H1 (cell line): Measurements from ENCODE around the gene SUOX. TPM values are rescaled to one million over a fixed set of nuclear protein-coding genes. Genes with fewer than 3 reads are reported as not detected.

Source experiments
- CTCF ChIA-PET: fragments of 300-600 bp; sonication (Branson Sonifier 250); formaldehyde crosslinking; loops from one replicate; lab custom pipeline; 2021; ENCODE audit not compliant: partially characterized antibody; lab: Charles Lee
- POLR2A ChIA-PET: fragments of 300-600 bp; sonication (Branson Sonifier 250); formaldehyde crosslinking; loops from one replicate; lab custom pipeline; 2021; ENCODE audit warnings: inconsistent platforms; ENCODE audit not compliant: partially characterized antibody; lab: Charles Lee
- DNase-seq, 2 experiments: peaks; one replicate each; pipeline versions ENCODE4 v3.0.0 to v3.0.0-alpha.2; 2010 to 2022; ENCODE audit warnings: low spot score in 2 of 2, low read depth in 1 of 2, mixed read lengths in 1 of 2
- FAIRE-seq: peaks from 2 replicates; lab custom pipeline; 2011; peaks lifted over from hg19 to GRCh38; lab: Jason Lieb, UNC
- H2AFZ ChIP-seq: 2 replicates; pipeline ENCODE4 v1.8.1; 2012; ENCODE audit warnings: low read length, inconsistent platforms
- H2AK5ac ChIP-seq: 2 replicates; pipeline ENCODE4 v1.6.1; 2013; ENCODE audit warnings: low read depth, low read length
- H2BK120ac ChIP-seq: replicated peaks from 2 replicates; pipeline ENCODE3; 2013; ENCODE audit warnings: low read depth, low read length, inconsistent platforms
- H2BK12ac ChIP-seq: 2 replicates; pipeline ENCODE4 v1.6.1; 2013; ENCODE audit warnings: low read depth, low read length
- H2BK15ac ChIP-seq: 2 replicates; pipeline ENCODE4 v1.6.1; 2013; ENCODE audit warnings: low read length
- H2BK20ac ChIP-seq: 2 replicates; pipeline ENCODE4 v1.6.1; 2013; ENCODE audit warnings: low read length
- H2BK5ac ChIP-seq: 2 replicates; pipeline ENCODE4 v1.6.1; 2013; ENCODE audit warnings: low read depth, low read length
- H3K14ac ChIP-seq: 2 replicates; pipeline ENCODE4 v1.6.1; 2013; ENCODE audit warnings: inconsistent platforms; ENCODE audit not compliant: insufficient read length
- H3K18ac ChIP-seq: 2 replicates; pipeline ENCODE4 v1.6.1; 2013; ENCODE audit warnings: low read length; ENCODE audit errors: extremely low read depth
- H3K23ac ChIP-seq: 2 replicates; pipeline ENCODE4 v1.6.1; 2013; ENCODE audit warnings: inconsistent platforms; ENCODE audit not compliant: insufficient read length
- H3K23me2 ChIP-seq: 2 replicates; pipeline ENCODE4 v1.6.1; 2013; ENCODE audit warnings: low read depth, low read length
- H3K27ac ChIP-seq: 2 replicates; pipeline ENCODE4 v1.6.1; 2011; ENCODE audit warnings: low read depth, low read length, inconsistent platforms
- H3K27me3 ChIP-seq, 4 experiments: replicated peaks in 1 of 4; 1 replicate in 1 of 4; 2 replicates in 3 of 4; pipeline versions ENCODE4 v1.6.1 to v1.8.1; 2011 to 2013; ENCODE audit warnings: low read length in 3 of 4, mild to moderate bottlenecking in 3 of 4, inconsistent platforms in 2 of 4, mixed read lengths in 2 of 4, moderate library complexity in 1 of 4; ENCODE audit not compliant: control insufficient read depth in 3 of 4, insufficient read depth in 3 of 4; ENCODE audit errors: extremely low read depth in 1 of 4
- H3K36me3 ChIP-seq, 4 experiments: 2 replicates each; pipeline versions ENCODE4 v1.6.1 to v1.8.1; 2011 to 2013; ENCODE audit warnings: mild to moderate bottlenecking in 4 of 4, low read length in 3 of 4, moderate library complexity in 2 of 4, control low read depth in 1 of 4, inconsistent platforms in 1 of 4; ENCODE audit not compliant: insufficient read depth in 4 of 4, control insufficient read depth in 2 of 4
- H3K4ac ChIP-seq: replicated peaks from 2 replicates; pipeline ENCODE3; 2013; ENCODE audit warnings: low read length, low read depth, mixed read lengths, inconsistent platforms; ENCODE audit not compliant: insufficient read length
- H3K4me1 ChIP-seq, 4 experiments: replicated peaks in 1 of 4; 1 replicate in 1 of 4; 2 replicates in 3 of 4; pipeline versions ENCODE4 v1.6.1 to v1.8.1; 2011 to 2013; ENCODE audit warnings: low read length in 3 of 4, inconsistent platforms in 2 of 4, mixed read lengths in 1 of 4; ENCODE audit not compliant: insufficient read depth in 4 of 4, control insufficient read depth in 3 of 4
- H3K4me2 ChIP-seq, 2 experiments: 2 replicates each; pipeline versions ENCODE4 v1.6.1 to v1.8.1; 2011 to 2013; ENCODE audit warnings: low read depth in 2 of 2, low read length in 2 of 2, control low read depth in 1 of 2, inconsistent platforms in 1 of 2, mild to moderate bottlenecking in 1 of 2; ENCODE audit not compliant: insufficient read depth in 1 of 2
- H3K4me3 ChIP-seq, 4 experiments: fragments of 200-600, 300-600 bp in 1 of 4; sonication (generic), shearing (Covaris generic), sonication (Bioruptor Twin) in 1 of 4; 2 replicates each; pipeline versions ENCODE4 v1.5.1 to v1.8.1; 2011 to 2016; ENCODE audit warnings: low read length in 4 of 4, low read depth in 3 of 4, control low read depth in 2 of 4, inconsistent platforms in 2 of 4, mild to moderate bottlenecking in 2 of 4, mixed read lengths in 1 of 4, moderate library complexity in 1 of 4; ENCODE audit not compliant: insufficient read depth in 2 of 4; ENCODE audit errors: extremely low read depth in 1 of 4
- H3K56ac ChIP-seq: replicated peaks from 2 replicates; pipeline ENCODE3; 2013; ENCODE audit warnings: low read depth, mild to moderate bottlenecking, mixed read lengths, low read length, inconsistent platforms; ENCODE audit not compliant: insufficient read length
- H3K79me1 ChIP-seq: 2 replicates; pipeline ENCODE4 v1.6.1; 2013; ENCODE audit warnings: low read depth, low read length, control low read depth
- H3K79me2 ChIP-seq, 2 experiments: 2 replicates each; pipeline versions ENCODE4 v1.6.1 to v1.8.1; 2012 to 2013; ENCODE audit warnings: low read length in 2 of 2, mild to moderate bottlenecking in 2 of 2, inconsistent platforms in 1 of 2; ENCODE audit not compliant: insufficient read depth in 2 of 2, control insufficient read depth in 1 of 2
- H3K9ac ChIP-seq, 4 experiments: replicated peaks in 1 of 4; 1 replicate in 1 of 4; 2 replicates in 3 of 4; pipeline versions ENCODE4 v1.6.1 to v1.8.1; 2011 to 2013; ENCODE audit warnings: low read depth in 3 of 4, low read length in 3 of 4, control low read depth in 2 of 4, mild to moderate bottlenecking in 2 of 4, moderate library complexity in 2 of 4, inconsistent platforms in 1 of 4; ENCODE audit errors: extremely low read depth in 1 of 4
- H3K9me3 ChIP-seq, 2 experiments: 2 replicates each; pipeline versions ENCODE4 v1.6.1 to v1.8.1; 2012 to 2013; ENCODE audit warnings: mild to moderate bottlenecking in 2 of 2, moderate library complexity in 2 of 2, control low read depth in 1 of 2, inconsistent platforms in 1 of 2, low read depth in 1 of 2, low read length in 1 of 2, mixed read lengths in 1 of 2; ENCODE audit not compliant: insufficient read depth in 2 of 2
- H4K20me1 ChIP-seq, 2 experiments: replicated peaks in 1 of 2; 2 replicates each; pipeline versions ENCODE3 to v1.8.1; 2011 to 2013; ENCODE audit warnings: inconsistent platforms in 2 of 2, low read length in 2 of 2, mild to moderate bottlenecking in 1 of 2; ENCODE audit not compliant: insufficient read depth in 2 of 2, control insufficient read depth in 1 of 2
- H4K5ac ChIP-seq: 2 replicates; pipeline ENCODE4 v1.6.1; 2013; ENCODE audit warnings: low read length, low read depth, mixed read lengths, inconsistent platforms; ENCODE audit not compliant: insufficient read length
- H4K8ac ChIP-seq: 2 replicates; pipeline ENCODE4 v1.8.0; 2013; ENCODE audit warnings: mild to moderate bottlenecking, moderate library complexity, low read length, inconsistent platforms; ENCODE audit not compliant: insufficient read depth; ENCODE audit errors: extremely low read depth
- H4K91ac ChIP-seq: replicated peaks from 2 replicates; pipeline ENCODE3; 2013; ENCODE audit warnings: low read length, mixed read lengths, inconsistent platforms; ENCODE audit not compliant: insufficient read length
- ASH2L ChIP-seq: fragments of 200-600, 300-600 bp; sonication (generic); IDR thresholded peaks from one replicate; pipeline ENCODE4 v1.7.1; 2017; ENCODE audit warnings: low read length
- CEBPB ChIP-seq: IDR thresholded peaks from 2 replicates; pipeline ENCODE4 v1.6.1; 2012; ENCODE audit warnings: low read depth, low read length
- CHD2 ChIP-seq: IDR thresholded peaks from 2 replicates; pipeline ENCODE4 v1.6.1; 2012; ENCODE audit warnings: low read length, improper control_type of control experiment
- EGR1 ChIP-seq: IDR thresholded peaks from 2 replicates; pipeline ENCODE4 v1.6.1; 2011; ENCODE audit warnings: low read depth, low read length, borderline replicate concordance
- GABPA ChIP-seq: IDR thresholded peaks from 2 replicates; pipeline ENCODE4 v1.6.1; 2011; ENCODE audit warnings: mild to moderate bottlenecking, low read length, moderate library complexity, borderline replicate concordance; ENCODE audit not compliant: insufficient read depth
- JUN ChIP-seq: IDR thresholded peaks from 2 replicates; pipeline ENCODE4 v1.6.1; 2011; ENCODE audit warnings: low read depth, mild to moderate bottlenecking, improper control_type of control experiment, low read length
- KDM5A ChIP-seq: fragments of 200-600 bp; IDR thresholded peaks from 2 replicates; pipeline ENCODE4 v1.7.1; 2012; ENCODE audit warnings: mild to moderate bottlenecking, low read length, inconsistent platforms, mixed read lengths
- POLR2AphosphoS5 ChIP-seq: IDR thresholded peaks from 2 replicates; pipeline ENCODE4 v1.6.1; 2011; ENCODE audit warnings: low read depth, low read length
- POU5F1 ChIP-seq: IDR thresholded peaks from 2 replicates; pipeline ENCODE4 v1.6.1; 2011; ENCODE audit warnings: low read depth, mild to moderate bottlenecking, low read length, moderate library complexity
- RBBP5 ChIP-seq: IDR thresholded peaks from 2 replicates; pipeline ENCODE4 v1.7.1; 2012; ENCODE audit warnings: low read depth, mild to moderate bottlenecking, inconsistent platforms, low read length, moderate library complexity, borderline replicate concordance
- SP4 ChIP-seq: IDR thresholded peaks from 2 replicates; pipeline ENCODE4 v1.6.1; 2012; ENCODE audit warnings: low read length, inconsistent platforms
- SRF ChIP-seq: IDR thresholded peaks from 2 replicates; pipeline ENCODE4 v1.6.1; 2011; ENCODE audit warnings: mild to moderate bottlenecking, low read depth, low read length, moderate library complexity
- SUZ12 ChIP-seq: fragments of 200-600 bp; sonication (generic); IDR thresholded peaks from 2 replicates; pipeline ENCODE4 v1.6.1; 2012; ENCODE audit warnings: mild to moderate bottlenecking, inconsistent platforms, low read length, moderate library complexity, mixed read lengths
- TEAD4 ChIP-seq: IDR thresholded peaks from 2 replicates; pipeline ENCODE4 v1.6.1; 2012; ENCODE audit warnings: low read depth, low read length, inconsistent platforms, mixed read lengths
- WGBS, 2 experiments: shearing (Covaris generic) in 1 of 2; methylation state at CpG; one replicate each; pipeline versions ENCODE4 v1.1.6 to v1.1.7; 2013 to 2015; ENCODE audit warnings: low lambda C conversion rate in 2 of 2, mixed read lengths in 2 of 2, inconsistent platforms in 1 of 2, low coverage in 1 of 2, missing lambda C conversion rate in 1 of 2; ENCODE audit not compliant: insufficient replicate concordance in 2 of 2, insufficient coverage in 1 of 2, insufficient read length in 1 of 2; ENCODE audit errors: extremely low coverage in 1 of 2, missing lambda C conversion rate in 1 of 2; 5-methylcytosine and 5-hydroxymethylcytosine counted together
- polyA plus RNA-seq, 7 experiments: library from polyadenylated mRNA; depleted of rRNA in 3 of 7; stranded (reverse) in 5 of 7; unstranded in 2 of 7; fragments of >200 nt in 5 of 7; fragments of 200-250 nt in 2 of 7; gene quantifications; 1 replicate in 5 of 7; 2 replicates in 1 of 7; 4 replicates in 1 of 7; pipeline versions ENCODE4 v1.2.1 to v1.2.3, GENCODE V29; 2011 to 2013; ENCODE audit warnings: missing spikeins in 2 of 7, mixed read lengths in 2 of 7
- total RNA-seq: library from RNA; stranded (reverse); fragmentation: NEBNext Ultra II Directional; extraction: Animal tissue kit (Norgen Biotek cat#: 25700); gene quantifications from 2 replicates; pipeline ENCODE4 v1.2.1, GENCODE V29; 2021
- TF ChIP-seq, protein P1 (sequence below): IDR thresholded peaks from 2 replicates; pipeline ENCODE4 v1.6.1; 2012; ENCODE audit warnings: inconsistent platforms

The SUOX gene
- total and polyA plus RNA-seq, 2 of the 8 experiments (the other 6 are each of a cell fraction or from before 2014, with no cell fraction given), result 22.5 to 31.3 TPM

DNA sequence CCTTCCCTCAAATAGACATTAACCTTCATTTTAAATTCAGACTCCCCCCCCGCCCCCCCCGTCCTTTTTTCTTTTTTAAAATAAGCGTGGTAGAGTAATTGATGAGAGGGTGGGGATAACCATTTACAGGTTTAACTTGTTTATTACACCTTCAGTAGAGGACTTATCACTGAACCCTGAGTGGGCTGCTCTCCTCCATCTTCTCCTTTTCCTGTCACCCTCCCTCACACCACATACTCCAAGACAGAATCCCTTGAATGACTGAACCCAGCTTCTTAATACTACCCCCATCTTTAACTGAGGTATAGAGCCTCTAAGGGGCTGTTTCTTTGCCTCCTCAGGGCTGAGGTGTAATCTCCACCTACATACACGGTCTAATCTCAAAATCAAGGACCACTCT is 20.1 kb downstream of the SUOX start:
- Histone ChIP-seq H2BK12ac (no peak overlapping the region), H2BK120ac (no peak overlapping the region), H3K18ac (no peak overlapping the region), H3K79me2 (no peaks in the 10 kb centered on the region), H2AK5ac (no peak overlapping the region), H3K27ac (no peak overlapping the region), H3K23ac (no peak overlapping the region), H3K9ac (no peak overlapping the region; a peak in 1 of 7 replicates), H3K4ac (no peak overlapping the region), H3K23me2 (peaks cover 12% of the 10 kb centered on the region), H3K4me1 (peaks cover 8 to 25% (median 16%) of the 10 kb centered on the region in 4 experiments), H4K20me1 (no peaks in the 10 kb centered on the region), H3K56ac (no peak overlapping the region), H3K4me3 (no peak overlapping the region), H2BK5ac (no peak overlapping the region), H3K9me3 (no peaks in the 10 kb centered on the region), H4K91ac (no peak overlapping the region), H2BK20ac (no peak overlapping the region), H3K4me2 (no peak overlapping the region), H3K27me3 (no peaks in the 10 kb centered on the region), H4K8ac (no peak overlapping the region), H3K36me3 (peaks cover 0 to 5% (median 2%) of the 10 kb centered on the region in 4 experiments; a peak in 2 of 8 replicates), H2BK15ac (no peak overlapping the region), H3K14ac (no peak overlapping the region), H2AFZ (no peak overlapping the region), H3K79me1 (no peaks in the 10 kb centered on the region; the same call in 1 of the 2 replicates), H4K5ac (no peak overlapping the region)
- ChIA-PET POLR2A (interaction anchor here (1.0 to 1.8 kb wide), 3 partner anchors 9 to 27 kb away, joined by 3 to 6 read pairs (median 3); no protein-coding TSS in a partner anchor), CTCF (interaction anchor here (4.9 to 18.1 kb wide), 2 partner anchors 12 to 22 kb away, joined by 33 to 256 read pairs; partner anchors contain the start of gene SUOX)
- no peak for FAIRE-seq
- no peak for DNase-seq
- no peak for TF ChIP-seq POLR2AphosphoS5
- TF ChIP-seq TEAD4, result no peak
- TF ChIP-seq GABPA, result no peak
- TF ChIP-seq JUN, result no peak
- no peak for TF ChIP-seq SRF
- TF ChIP-seq RBBP5, result no peak
- no peak for TF ChIP-seq ASH2L
- TF ChIP-seq SP4, result no peak
- TF ChIP-seq, protein P1, sequence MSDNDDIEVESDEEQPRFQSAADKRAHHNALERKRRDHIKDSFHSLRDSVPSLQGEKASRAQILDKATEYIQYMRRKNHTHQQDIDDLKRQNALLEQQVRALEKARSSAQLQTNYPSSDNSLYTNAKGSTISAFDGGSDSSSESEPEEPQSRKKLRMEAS, result no peak
- no peak for TF ChIP-seq SUZ12
- no peak for TF ChIP-seq EGR1
- no peak for TF ChIP-seq CEBPB
- no peak for TF ChIP-seq KDM5A
- no peak for TF ChIP-seq POU5F1
- TF ChIP-seq CHD2, result no peak
- 51% methylated on average over 4 of the region's 4 CpGs; no CpG with 5 or more reads in 1 of the 2 experiments for WGBS, 2 experiments
